CD8-positive, alpha-beta memory T cell (primary cell): Measurements from ENCODE around the gene MED27. TPM values are rescaled to one million over a fixed set of nuclear protein-coding genes. Genes with fewer than 3 reads are reported as not detected.
A peak's percentile ranks its signal among the peaks of the same experiment; 100 is the strongest.

ENCODE experiments used
- CTCF ChIA-PET: fragments of 350-600 bp; sonication (Branson Sonifier 250); formaldehyde crosslinking; loops from one replicate; lab custom pipeline; 2021; ENCODE audit warnings: antibody characterized with exemption; lab: Charles Lee
- POLR2A ChIA-PET: fragments of 350-600 bp; sonication (Branson Sonifier 250); formaldehyde crosslinking; loops from one replicate; lab custom pipeline; 2021; ENCODE audit warnings: antibody characterized with exemption; lab: Charles Lee
- DNase-seq, 5 donors: peaks; one replicate each; pipeline versions ENCODE4 v3.0.0 to v3.0.0-alpha.2; 2020 to 2022; ENCODE audit warnings: mixed read lengths in 1 of 5
- H3K27ac ChIP-seq: one replicate; pipeline ENCODE4 v1.7.0; 2013; ENCODE audit warnings: low read depth, mild to moderate bottlenecking, low read length, moderate library complexity
- H3K27me3 ChIP-seq: 2 replicates; pipeline ENCODE4 v1.7.0; 2013; ENCODE audit warnings: low read length, mild to moderate bottlenecking; ENCODE audit not compliant: insufficient read depth, poor library complexity, severe bottlenecking
- H3K36me3 ChIP-seq: 2 replicates; pipeline ENCODE4 v1.7.0; 2013; ENCODE audit warnings: mild to moderate bottlenecking, low read length, moderate library complexity; ENCODE audit not compliant: insufficient read depth
- H3K4me1 ChIP-seq: 2 replicates; pipeline ENCODE4 v1.7.0; 2013; ENCODE audit warnings: mild to moderate bottlenecking, low read length, moderate library complexity; ENCODE audit not compliant: insufficient read depth
- H3K4me3 ChIP-seq: 2 replicates; pipeline ENCODE4 v1.7.0; 2013; ENCODE audit warnings: mild to moderate bottlenecking, low read length
- H3K9me3 ChIP-seq: 2 replicates; pipeline ENCODE4 v1.7.0; 2013; ENCODE audit warnings: mild to moderate bottlenecking, low read length
- H3K27ac Mint-ChIP-seq, 8 donors: one replicate each; pipeline ENCODE4 v1.8.0; 2020 to 2021; ENCODE audit warnings: mixed read lengths in 8 of 8, mild to moderate bottlenecking in 6 of 8, inconsistent platforms in 3 of 8, moderate library complexity in 3 of 8
- H3K27me3 Mint-ChIP-seq, 2 donors: one replicate each; pipeline ENCODE4 v1.8.0; 2020 to 2021; ENCODE audit warnings: mixed read lengths in 2 of 2, mild to moderate bottlenecking in 1 of 2, moderate library complexity in 1 of 2
- H3K36me3 Mint-ChIP-seq, 3 donors: one replicate each; pipeline ENCODE4 v1.8.0; 2020 to 2021; ENCODE audit warnings: mixed read lengths in 3 of 3, inconsistent platforms in 1 of 3, mild to moderate bottlenecking in 1 of 3
- H3K4me1 Mint-ChIP-seq, 3 donors: one replicate each; pipeline ENCODE4 v1.8.0; 2020 to 2021; ENCODE audit warnings: mixed read lengths in 3 of 3, inconsistent platforms in 1 of 3, mild to moderate bottlenecking in 1 of 3
- H3K4me3 Mint-ChIP-seq, 7 donors: one replicate each; pipeline ENCODE4 v1.8.0; 2020 to 2021; ENCODE audit warnings: mixed read lengths in 7 of 7, mild to moderate bottlenecking in 6 of 7, moderate library complexity in 4 of 7, inconsistent platforms in 2 of 7
- H3K9me3 Mint-ChIP-seq, 5 donors: one replicate each; pipeline ENCODE4 v1.8.0; 2020 to 2022; ENCODE audit warnings: mixed read lengths in 5 of 5, mild to moderate bottlenecking in 3 of 5, moderate library complexity in 2 of 5, inconsistent platforms in 1 of 5
- polyA plus RNA-seq: library from polyadenylated mRNA; unstranded; fragments of 300-500 nt; fragmentation: Illumina TruSeq; gene quantifications from one replicate; pipeline ENCODE4 v1.2.3, GENCODE V29; 2021
- total RNA-seq, 2 experiments: library from RNA; stranded (reverse); gene quantifications; one replicate each; pipeline ENCODE4 v1.2.3, GENCODE V29; 2021

Gene MED27
- total and polyA plus RNA-seq, 3 experiments from 2014 or later = 31.6 to 39.7 (median 35.9) TPM

- ChIA-PET CTCF (no interaction called here), POLR2A (no interaction called here)
- no peak overlapping the region for H3K27ac Mint-ChIP-seq
- no peaks in the 10 kb centered on the region for H3K27me3 Mint-ChIP-seq
- Histone ChIP-seq H3K27me3 (no peaks in the 10 kb centered on the region), H3K4me1 (no peaks in the 10 kb centered on the region), H3K4me3 (no peak overlapping the region), H3K36me3 (peaks cover 28% of the 10 kb centered on the region), H3K9me3 (no peaks in the 10 kb centered on the region), H3K27ac (no peak overlapping the region)
- H3K9me3 Mint-ChIP-seq = no peaks in the 10 kb centered on the region
- peaks cover 43 to 84% (median 74%) of the 10 kb centered on the region in 3 donors for H3K4me1 Mint-ChIP-seq
- H3K4me3 Mint-ChIP-seq = no peak overlapping the region
- DNase-seq = no peak
- H3K36me3 Mint-ChIP-seq = peaks cover 9 to 91% (median 18%) of the 10 kb centered on the region in 3 donors
Measured at GRCh38 chr9:132071847-132072507, 7.7 kb downstream of the MED27 start.

DNA sequence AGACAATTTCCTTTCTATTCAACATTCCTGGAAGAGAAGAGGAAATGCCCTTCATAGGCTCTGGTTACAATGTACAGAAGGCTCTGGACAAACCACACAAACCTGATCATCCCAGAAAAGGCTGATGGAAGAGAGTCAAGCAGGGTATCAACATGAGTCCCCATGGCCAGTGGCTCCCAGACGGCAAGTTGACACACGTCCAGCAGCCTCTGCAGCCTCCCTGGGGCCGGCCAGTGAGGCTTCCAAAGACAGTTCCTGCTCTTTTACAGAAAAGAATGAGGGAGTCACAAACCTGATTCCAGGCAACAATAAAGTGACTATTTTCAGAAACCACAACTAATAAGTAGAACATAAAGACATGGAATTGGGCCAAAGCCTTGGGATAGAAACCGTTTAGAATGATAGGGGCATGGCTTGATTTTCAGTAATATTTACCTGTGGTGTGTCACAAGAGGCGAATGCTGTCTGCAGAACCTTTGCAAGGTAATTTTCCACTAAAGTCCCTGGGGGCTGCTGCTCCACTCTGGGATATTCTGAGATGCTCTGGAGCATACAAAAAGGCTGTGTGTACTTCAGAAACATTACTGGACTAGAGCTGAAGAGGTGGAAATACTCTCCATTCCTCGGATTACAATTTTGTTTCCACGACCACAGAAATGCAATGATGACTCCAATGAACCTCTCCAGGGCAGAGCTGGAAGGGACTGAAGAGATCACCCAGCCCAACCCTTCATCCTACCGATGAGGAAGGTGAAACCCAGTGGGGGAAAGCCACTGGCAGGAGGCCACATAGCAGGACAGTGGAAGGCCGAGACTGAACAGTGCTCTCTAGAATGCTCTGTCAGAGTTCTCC is 10.4 kb downstream of the MED27 start:
- no peaks in the 10 kb centered on the region for H3K4me1 ChIP-seq
- Mint-ChIP-seq H3K9me3 (no peaks in the 10 kb centered on the region), H3K27ac (no peak overlapping the region), H3K27me3 (no peaks in the 10 kb centered on the region), H3K4me1 (peaks cover 32 to 71% (median 51%) of the 10 kb centered on the region in 3 donors), H3K36me3 (peaks cover 6 to 85% (median 18%) of the 10 kb centered on the region in 3 donors), H3K4me3 (no peak overlapping the region)
- no peak for DNase-seq
- H3K27ac ChIP-seq = no peak overlapping the region
- no peak overlapping the region for H3K4me3 ChIP-seq
- H3K27me3 ChIP-seq = no peaks in the 10 kb centered on the region
- H3K36me3 ChIP-seq = peaks cover 11% of the 10 kb centered on the region
- no peaks in the 10 kb centered on the region for H3K9me3 ChIP-seq
- CTCF ChIA-PET = no interaction called here
- POLR2A ChIA-PET = no interaction called here

GRCh38 chr9:132068605-132069004 is 11.1 kb downstream of the MED27 start:
- Histone ChIP-seq H3K27ac (no peak overlapping the region), H3K9me3 (no peaks in the 10 kb centered on the region), H3K4me1 (no peaks in the 10 kb centered on the region), H3K27me3 (no peaks in the 10 kb centered on the region), H3K36me3 (peaks cover 11% of the 10 kb centered on the region), H3K4me3 (no peak overlapping the region)
- H3K36me3 Mint-ChIP-seq = peaks cover 6 to 86% (median 23%) of the 10 kb centered on the region in 3 donors
- ChIA-PET POLR2A (no interaction called here), CTCF (no interaction called here)
- no peaks in the 10 kb centered on the region for H3K9me3 Mint-ChIP-seq
- H3K4me3 Mint-ChIP-seq = no peak overlapping the region
- peaks cover 33 to 70% (median 50%) of the 10 kb centered on the region in 3 donors for H3K4me1 Mint-ChIP-seq
- DNase-seq = no peak
- no peak overlapping the region for H3K27ac Mint-ChIP-seq
- no peaks in the 10 kb centered on the region for H3K27me3 Mint-ChIP-seq

- H3K27me3 Mint-ChIP-seq = no peaks in the 10 kb centered on the region
- Histone ChIP-seq H3K27ac (no peak overlapping the region), H3K4me3 (no peak overlapping the region), H3K27me3 (no peaks in the 10 kb centered on the region), H3K4me1 (no peaks in the 10 kb centered on the region), H3K36me3 (peaks cover 11% of the 10 kb centered on the region), H3K9me3 (no peaks in the 10 kb centered on the region)
- ChIA-PET CTCF (no interaction called here), POLR2A (no interaction called here)
- H3K36me3 Mint-ChIP-seq = peaks cover 6 to 69% (median 27%) of the 10 kb centered on the region in 3 donors
- no peak overlapping the region for H3K4me3 Mint-ChIP-seq
- peak overlapping the region in 1 of 8 donors; percentile 40 for H3K27ac Mint-ChIP-seq
- DNase-seq = no peak
- no peaks in the 10 kb centered on the region for H3K9me3 Mint-ChIP-seq
- H3K4me1 Mint-ChIP-seq = peaks cover 22 to 66% (median 43%) of the 10 kb centered on the region in 3 donors
Measured at GRCh38 chr9:132066511-132066910, 13.2 kb downstream of the MED27 start.

GRCh38 chr9:132066057-132066456 is 13.6 kb downstream of the MED27 start:
- peaks cover 11% of the 10 kb centered on the region for H3K36me3 ChIP-seq
- Mint-ChIP-seq H3K4me1 (peaks cover 19 to 61% (median 38%) of the 10 kb centered on the region in 3 donors), H3K4me3 (no peak overlapping the region), H3K27ac (no peak overlapping the region), H3K36me3 (peaks cover 6 to 65% (median 22%) of the 10 kb centered on the region in 3 donors), H3K9me3 (no peaks in the 10 kb centered on the region), H3K27me3 (no peaks in the 10 kb centered on the region)
- no peaks in the 10 kb centered on the region for H3K9me3 ChIP-seq
- no peaks in the 10 kb centered on the region for H3K4me1 ChIP-seq
- H3K27ac ChIP-seq = no peak overlapping the region
- H3K4me3 ChIP-seq = no peak overlapping the region
- DNase-seq = no peak
- ChIA-PET CTCF (no interaction called here), POLR2A (no interaction called here)
- H3K27me3 ChIP-seq = no peaks in the 10 kb centered on the region

GRCh38 chr9:132063281-132063680 is 16.4 kb downstream of the MED27 start:
- ChIA-PET CTCF (interaction anchor here (0.9 kb wide), 1 partner anchor 11 kb away, joined by 3 read pairs; no protein-coding TSS in a partner anchor), POLR2A (no interaction called here)
- H3K27me3 Mint-ChIP-seq = no peaks in the 10 kb centered on the region
- Histone ChIP-seq H3K27ac (no peak overlapping the region), H3K4me1 (no peaks in the 10 kb centered on the region), H3K27me3 (no peaks in the 10 kb centered on the region), H3K9me3 (no peaks in the 10 kb centered on the region), H3K36me3 (peaks cover 4% of the 10 kb centered on the region), H3K4me3 (no peak overlapping the region)
- H3K9me3 Mint-ChIP-seq = peaks cover 0 to 4% (median 2%) of the 10 kb centered on the region in 5 donors
- no peak overlapping the region for H3K27ac Mint-ChIP-seq
- DNase-seq = no peak
- peaks cover 18 to 65% (median 32%) of the 10 kb centered on the region in 3 donors for H3K36me3 Mint-ChIP-seq
- H3K4me3 Mint-ChIP-seq = no peak overlapping the region
- peaks cover 16 to 39% (median 27%) of the 10 kb centered on the region in 3 donors for H3K4me1 Mint-ChIP-seq

DNA sequence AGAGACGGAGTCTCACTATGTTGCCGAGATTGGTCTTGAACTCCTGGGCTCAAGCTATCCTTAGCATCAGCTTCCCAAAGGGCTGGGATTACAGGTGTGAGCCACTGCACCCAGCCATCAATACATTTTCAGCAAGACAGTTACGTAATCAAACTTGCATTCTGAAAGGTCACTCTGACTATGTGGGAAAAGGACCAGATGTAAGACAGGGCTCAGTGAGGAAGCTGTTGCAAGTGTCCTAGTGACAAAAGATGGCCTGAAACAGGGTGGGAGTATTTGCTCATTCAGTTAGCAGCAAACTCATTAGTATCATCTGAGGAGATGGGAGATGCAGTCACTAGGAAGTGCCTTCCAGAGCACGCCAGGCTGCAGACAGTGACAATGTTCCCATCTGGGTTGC is 16.9 kb downstream of the MED27 start:
- no peaks in the 10 kb centered on the region for H3K4me1 ChIP-seq
- peaks cover under 1% of the 10 kb centered on the region for H3K36me3 ChIP-seq
- DNase-seq = no peak
- POLR2A ChIA-PET = no interaction called here
- H3K27ac ChIP-seq = no peak overlapping the region
- no peaks in the 10 kb centered on the region for H3K9me3 ChIP-seq
- no peaks in the 10 kb centered on the region for H3K27me3 ChIP-seq
- CTCF ChIA-PET = no interaction called here
- H3K4me3 ChIP-seq = no peak overlapping the region
- Mint-ChIP-seq H3K36me3 (peaks cover 21 to 66% (median 32%) of the 10 kb centered on the region in 3 donors), H3K4me3 (no peak overlapping the region), H3K9me3 (peaks cover 0 to 4% (median 2%) of the 10 kb centered on the region in 5 donors), H3K27ac (no peak overlapping the region), H3K27me3 (no peaks in the 10 kb centered on the region), H3K4me1 (peaks cover 13 to 40% (median 28%) of the 10 kb centered on the region in 3 donors)

DNA sequence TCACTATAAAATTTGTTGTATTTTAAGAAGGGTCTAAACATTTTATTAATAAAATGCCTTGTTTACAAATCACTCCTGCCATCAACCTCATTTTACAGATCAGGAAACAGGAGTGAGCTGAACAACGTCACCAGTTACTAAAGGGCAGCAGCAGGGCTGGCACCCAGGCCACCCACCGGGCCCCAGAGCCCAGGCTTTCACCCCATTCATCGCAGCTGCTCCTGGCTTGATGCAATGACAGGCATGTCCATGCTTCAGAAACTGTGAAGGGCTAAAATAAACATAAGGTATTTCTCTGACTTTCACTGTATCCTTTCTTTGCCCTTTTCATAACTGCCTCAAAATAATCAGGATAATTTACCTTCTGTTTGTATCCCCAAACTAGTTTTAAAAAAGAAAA is 18.1 kb downstream of the MED27 start:
- Histone ChIP-seq H3K27ac (no peak overlapping the region), H3K4me3 (no peak overlapping the region), H3K36me3 (no peaks in the 10 kb centered on the region), H3K4me1 (no peaks in the 10 kb centered on the region), H3K9me3 (no peaks in the 10 kb centered on the region), H3K27me3 (no peaks in the 10 kb centered on the region)
- Mint-ChIP-seq H3K36me3 (peaks cover 21 to 65% (median 32%) of the 10 kb centered on the region in 3 donors), H3K27ac (peak overlapping the region in 1 of 8 donors; percentile 50), H3K9me3 (peaks cover 0 to 4% (median 2%) of the 10 kb centered on the region in 5 donors), H3K27me3 (no peaks in the 10 kb centered on the region), H3K4me1 (peaks cover 12 to 44% (median 33%) of the 10 kb centered on the region in 3 donors), H3K4me3 (no peak overlapping the region)
- no peak for DNase-seq
- ChIA-PET CTCF (no interaction called here), POLR2A (no interaction called here)
